GM18873 (cell line): Measurements from ENCODE around the gene MUC4.
"Not testable (repeated sequence)": the region's sequence is repeated elsewhere in the genome, so short reads cannot be mapped to it uniquely, and the experiment has no call there.

Source experiments
- ATAC-seq: cut with Tn5 transposase; IDR thresholded peaks from one replicate; pipeline ENCODE4 v1.9.1; 2021; ENCODE audit warnings: mild to moderate bottlenecking, moderate library complexity, moderate number of reproducible peaks; ENCODE audit not compliant: unreplicated experiment, low FRiP score

The MUC4 gene

GRCh38 chr3:195748661-195749060, 63.1 kb downstream of the MUC4 start:
- no peak for ATAC-seq

DNA sequence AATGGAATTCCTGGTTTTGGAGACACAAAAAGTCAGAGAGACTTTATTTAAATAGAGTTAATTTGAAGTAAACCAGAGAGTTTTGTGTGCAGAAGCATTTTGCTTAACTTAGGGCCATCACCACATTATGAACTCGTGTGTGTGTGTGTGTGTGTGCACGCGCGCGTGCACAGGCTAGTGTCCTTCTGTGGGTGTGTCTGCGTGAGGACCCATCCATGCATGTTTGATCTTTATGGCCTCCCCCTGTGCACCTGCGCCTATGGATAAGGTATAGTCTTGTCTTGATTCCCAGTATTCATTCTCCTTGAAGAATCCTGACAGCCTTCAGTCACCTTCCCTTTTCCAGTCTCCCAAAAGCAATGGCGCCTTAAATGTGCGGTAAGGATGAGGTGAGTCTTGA, 65.0 kb downstream of the MUC4 start:
- ATAC-seq, result no peak

DNA sequence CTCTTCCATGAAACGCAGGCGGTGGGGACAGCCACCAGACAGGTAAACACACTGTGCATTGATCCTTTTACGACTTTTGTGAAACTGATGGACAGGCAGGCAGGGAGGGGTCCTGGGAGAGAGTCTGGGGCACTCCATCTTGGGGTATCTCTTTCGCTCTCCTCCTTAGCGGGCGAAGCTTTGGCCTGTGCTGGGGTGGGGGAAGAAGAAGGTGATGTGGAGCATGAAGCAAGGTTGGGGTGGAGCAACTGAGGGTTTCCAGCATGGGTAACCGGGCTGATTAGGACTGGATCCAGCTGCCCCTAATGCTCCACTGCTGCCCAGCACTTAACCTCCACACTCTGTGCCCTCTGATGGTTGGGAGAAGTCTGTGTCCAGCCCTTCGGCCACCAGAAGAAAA, 65.4 kb downstream of the MUC4 start:
- no peak for ATAC-seq

DNA sequence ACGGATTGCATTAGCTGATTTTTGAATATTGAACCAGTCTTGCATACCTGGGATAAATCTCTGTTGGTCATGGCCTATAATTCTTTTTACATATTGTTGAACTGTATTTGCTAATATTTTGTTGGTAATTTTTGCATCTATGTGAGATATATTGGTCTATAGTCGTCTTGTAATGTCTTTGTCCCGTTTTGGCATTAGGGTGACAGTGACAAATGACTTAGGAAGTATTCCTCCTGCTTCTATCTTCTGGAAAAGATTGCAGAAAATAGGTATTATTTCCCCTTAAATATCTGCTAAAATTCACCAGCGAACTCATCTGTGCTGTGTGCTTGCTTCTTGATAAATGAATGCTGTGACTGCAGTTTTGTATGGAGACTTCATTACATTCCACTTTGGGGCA, 67.3 kb downstream of the MUC4 start:
- ATAC-seq, result no peak

GRCh38 chr3:195739561-195740111, 72.1 kb downstream of the MUC4 start:
- ATAC-seq, result no peak

GRCh38 chr3:195738274-195739044, 73.3 kb downstream of the MUC4 start:
- no peak for ATAC-seq

DNA sequence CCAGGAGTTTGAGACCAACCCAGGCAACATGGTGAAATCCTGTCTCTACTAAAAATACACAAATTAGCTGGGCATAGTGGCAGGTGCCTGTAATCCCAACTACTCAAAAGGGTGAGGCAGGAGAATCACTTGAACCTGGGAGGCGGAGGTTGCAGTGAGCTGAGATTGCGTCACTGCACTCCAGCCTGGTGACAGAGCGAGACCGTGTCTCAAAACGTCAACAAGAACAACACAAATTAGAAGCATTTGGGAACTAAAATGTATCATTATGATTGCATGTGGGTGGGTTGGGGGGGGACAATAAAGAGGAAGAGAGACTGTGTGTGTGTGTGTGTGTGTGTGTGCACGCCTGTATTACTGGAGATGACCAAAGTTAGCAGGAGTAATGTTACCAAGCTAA, 73.9 kb downstream of the MUC4 start:
- not testable (repeated sequence) for ATAC-seq

DNA sequence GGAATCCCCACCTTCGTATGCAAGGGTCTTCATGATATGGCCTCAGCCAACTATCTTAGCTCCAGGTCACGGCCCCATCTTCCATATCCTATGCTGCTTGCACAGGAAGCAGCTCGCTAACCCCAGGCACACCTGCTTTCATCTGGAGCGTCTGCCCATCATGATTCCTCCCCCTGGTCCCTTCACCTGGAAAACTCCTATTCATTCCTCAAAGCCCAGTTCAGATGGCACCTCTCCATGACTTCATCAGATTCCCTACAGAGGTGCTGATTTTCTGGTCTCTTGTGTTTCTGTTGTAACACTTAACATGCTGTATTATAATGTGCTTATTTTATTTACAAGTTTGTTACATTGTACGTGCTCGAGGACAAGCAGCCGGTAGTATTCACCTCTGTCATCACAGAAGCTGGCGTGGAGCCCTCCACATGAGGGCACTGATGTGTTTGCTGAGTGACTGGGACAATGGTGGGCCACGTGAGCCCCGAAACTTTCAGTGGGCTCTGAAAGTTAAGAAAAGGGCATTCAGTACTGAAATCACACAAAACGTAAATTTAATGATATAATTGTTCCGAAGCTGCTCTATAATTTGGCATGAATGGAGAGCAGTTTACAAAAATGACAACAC, 74.8 kb downstream of the MUC4 start:
- no peak for ATAC-seq

DNA sequence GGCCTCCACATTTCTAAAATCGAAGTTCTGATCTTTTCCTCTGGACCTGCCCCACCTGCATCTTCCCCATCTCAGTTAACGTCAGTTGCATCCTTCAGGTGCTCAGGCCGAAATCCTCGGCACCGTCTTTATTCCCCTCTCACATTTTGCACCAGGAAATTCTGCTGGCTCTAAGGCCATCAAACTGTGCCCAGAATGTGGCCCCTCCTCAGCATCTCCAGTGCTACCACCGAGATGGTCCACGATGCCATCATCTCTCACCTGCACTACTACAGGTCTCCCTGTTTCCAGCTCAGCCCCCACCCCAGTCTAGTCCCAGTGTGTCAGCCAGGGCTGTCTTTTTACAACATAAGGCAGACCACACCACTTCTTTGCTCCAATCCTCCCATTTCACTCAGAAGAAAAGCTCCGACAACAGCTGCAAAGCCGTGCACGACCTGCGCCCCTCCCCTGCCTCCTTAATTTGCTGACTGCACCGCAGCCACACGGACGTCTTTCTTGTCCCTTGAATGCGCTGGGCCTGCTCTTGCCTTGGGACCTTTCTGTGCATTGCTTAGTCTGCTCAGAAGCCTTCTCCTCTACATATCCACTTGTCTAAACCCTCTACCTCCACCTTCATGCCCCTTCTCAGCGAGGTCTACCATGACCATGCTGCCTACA, 76.6 kb downstream of the MUC4 start:
- no peak for ATAC-seq

DNA sequence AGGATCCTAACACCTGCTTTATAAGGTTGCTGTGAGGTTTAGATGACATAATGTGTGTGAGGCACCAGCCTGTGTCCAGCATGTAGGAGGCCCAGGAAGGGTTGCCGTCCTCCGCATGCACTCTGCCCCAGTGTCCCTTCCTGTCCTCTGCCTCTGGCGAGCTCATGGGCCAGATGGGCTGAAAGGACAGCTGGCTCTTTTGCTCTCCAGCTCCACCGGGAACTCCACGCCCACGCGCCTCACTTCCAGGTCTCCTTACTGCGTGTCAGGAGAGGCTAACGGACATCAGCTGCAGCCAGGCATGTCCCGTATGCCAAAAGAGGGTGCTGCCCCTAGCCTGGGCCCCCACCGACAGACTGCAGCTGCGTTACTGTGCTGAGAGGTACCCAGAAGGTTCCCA, 78.8 kb downstream of the MUC4 start:
- ATAC-seq, result no peak

DNA sequence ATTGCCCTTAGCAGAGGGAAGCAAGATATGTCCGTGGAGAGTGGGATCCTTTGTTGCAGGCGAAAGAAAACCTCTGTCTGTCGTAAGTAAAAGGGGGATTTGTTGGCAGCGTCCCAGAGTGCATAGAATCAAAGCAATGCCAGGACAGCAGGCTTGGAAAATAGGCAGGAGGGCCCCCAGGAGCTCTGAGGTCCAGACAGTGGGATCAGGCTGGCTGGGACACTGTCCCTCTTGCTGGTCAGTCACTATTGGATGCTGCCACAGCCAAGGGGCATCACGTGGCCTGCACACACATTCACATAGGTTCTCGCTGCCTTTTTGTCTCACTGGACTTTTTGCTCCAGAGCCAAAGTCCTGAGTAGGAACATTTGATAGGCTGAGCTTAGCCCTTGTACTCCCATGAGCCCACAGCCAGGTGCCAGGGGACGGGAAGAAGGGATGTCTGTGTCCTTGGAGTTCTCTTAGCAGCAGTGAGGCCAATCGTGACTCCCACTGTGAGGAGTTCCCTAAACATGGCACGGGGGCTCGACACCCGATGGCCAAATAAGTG, 80.3 kb downstream of the MUC4 start:
- no peak for ATAC-seq

GRCh38 chr3:195729476-195730251, 82.1 kb downstream of the MUC4 start:
- ATAC-seq, result no peak

- not testable (repeated sequence) for ATAC-seq
Observed at GRCh38 chr3:195728789-195729188, 82.9 kb downstream of the MUC4 start.

DNA sequence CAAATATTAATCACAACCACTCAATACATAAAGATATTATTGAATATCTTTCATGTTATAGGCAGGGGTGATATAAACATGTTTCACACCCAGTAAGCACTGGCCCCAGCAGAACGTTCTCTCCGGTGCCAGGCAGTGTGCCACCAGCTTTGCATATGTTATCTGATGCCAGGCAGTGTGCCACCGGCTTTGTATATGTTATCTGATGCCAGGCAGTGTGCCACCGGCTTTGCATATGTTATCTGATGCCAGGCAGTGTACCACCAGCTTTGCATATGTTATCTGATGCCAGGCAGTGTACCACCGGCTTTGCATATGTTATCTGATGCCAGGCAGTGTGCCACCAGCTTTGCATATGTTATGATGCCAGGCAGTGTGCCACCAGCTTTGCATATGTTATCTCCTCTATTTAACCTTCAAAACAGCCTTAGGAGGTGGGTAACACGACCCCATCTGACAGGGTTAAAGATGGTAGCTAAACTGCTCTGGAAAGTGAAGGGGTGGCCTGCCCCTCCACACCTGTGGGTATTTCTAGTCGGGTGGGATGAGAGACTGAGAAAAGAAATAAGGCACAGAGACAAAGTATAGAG, 84.0 kb downstream of the MUC4 start:
- ATAC-seq, result no peak

GRCh38 chr3:195725916-195726740, 85.6 kb downstream of the MUC4 start:
- not testable (repeated sequence) for ATAC-seq

GRCh38 chr3:195724363-195724762, 87.4 kb downstream of the MUC4 start:
- not testable (repeated sequence) for ATAC-seq

DNA sequence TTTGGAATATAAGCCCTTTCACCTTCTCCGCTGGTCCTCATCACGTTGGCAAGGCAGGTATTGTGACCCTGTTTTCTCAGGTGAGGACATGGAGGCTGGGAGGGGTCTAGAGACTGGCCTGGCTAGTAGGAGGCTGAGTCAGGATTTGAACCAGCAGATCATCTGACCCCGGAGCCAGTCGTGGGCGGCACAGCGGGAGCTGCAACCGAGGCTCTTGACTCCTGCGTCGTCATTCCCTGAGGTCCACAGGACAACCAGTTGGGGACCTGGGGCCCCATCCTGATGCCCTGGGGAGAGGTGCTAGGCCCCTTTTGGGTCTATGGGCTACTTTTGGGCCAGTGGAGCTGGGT, 88.8 kb downstream of the MUC4 start:
- ATAC-seq, result not testable (repeated sequence)

DNA sequence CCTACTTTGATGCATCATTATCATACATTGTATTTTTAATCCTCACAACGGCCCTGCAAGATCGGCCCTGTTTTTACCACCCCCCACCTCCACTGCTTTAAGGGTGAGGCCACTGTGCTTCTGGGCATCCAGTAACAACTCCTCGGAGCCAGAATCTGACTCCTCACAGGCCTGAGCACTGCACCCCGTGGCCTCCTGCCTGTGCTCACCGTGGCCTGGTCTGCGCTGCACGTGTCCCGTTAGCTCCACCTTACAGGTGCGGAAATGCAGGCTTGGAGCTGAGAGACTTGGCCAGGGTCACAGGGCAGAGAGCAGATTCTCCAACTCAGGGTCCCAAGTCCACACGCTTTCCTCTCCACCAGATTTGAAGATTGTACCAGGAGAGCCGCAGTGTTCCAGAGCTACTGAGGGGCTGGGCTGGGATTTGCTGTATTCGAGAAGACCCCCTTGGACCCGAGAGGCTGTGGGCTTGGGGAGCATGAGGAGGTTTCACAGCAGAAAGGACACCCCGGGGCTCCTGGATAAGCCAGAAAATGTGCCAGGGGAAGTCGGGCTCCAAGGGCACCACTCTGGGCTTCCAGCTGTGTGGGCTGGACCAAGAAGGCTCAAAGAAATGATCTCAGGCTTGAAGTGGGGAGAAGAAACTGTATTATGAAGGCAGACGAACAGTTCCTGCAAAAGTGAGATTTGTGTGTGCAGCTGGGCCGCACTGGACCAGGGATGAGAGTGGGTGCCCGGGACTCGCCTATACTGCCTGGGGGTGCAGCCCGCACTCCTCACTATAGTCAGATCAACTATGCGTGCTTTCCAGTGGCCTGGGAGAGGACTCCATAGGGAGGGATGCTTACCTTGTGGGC, 89.4 kb downstream of the MUC4 start:
- ATAC-seq, result not testable (repeated sequence)
